NCI-H2081 treated with DMSO at 0.1 percent for 48 hours (cell line): ENCODE results near the gene ITGA2.

Source experiments
- DNase-seq: peaks from one replicate; lab custom pipeline; 2025; lab: John Stamatoyannopoulos, UW

ITGA2 gene

DNA sequence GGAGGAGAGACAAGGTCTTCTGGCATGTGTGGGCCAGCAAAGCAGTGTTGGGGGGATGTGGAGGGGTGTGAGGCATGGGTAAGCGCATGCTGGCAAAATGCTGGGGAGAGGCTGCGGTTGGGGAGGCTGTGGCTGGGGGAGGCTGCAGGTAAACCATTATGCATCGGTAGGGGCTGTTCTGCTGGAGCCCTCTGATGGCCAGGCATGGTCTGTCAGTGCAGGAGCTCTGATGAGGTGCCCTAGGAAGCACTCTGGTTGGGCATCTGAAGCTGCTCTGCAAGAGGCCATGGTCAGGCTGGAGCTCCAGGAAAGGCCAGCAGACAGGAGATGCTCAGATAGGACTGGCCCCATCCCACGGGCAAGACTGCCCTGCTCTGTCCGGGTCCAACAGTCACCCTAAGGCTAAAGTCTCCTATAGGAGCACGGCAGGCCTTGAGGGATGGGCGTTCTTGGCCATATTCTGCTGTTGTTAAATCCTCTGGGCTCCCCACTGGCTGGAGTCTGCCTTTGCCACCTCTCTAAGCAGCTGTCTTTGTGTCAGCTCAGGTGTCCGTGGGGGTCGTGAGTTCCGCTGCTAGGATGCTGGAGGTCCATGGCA, 28.7 kb downstream of the ITGA2 start:
- DNase-seq = no peak

DNA sequence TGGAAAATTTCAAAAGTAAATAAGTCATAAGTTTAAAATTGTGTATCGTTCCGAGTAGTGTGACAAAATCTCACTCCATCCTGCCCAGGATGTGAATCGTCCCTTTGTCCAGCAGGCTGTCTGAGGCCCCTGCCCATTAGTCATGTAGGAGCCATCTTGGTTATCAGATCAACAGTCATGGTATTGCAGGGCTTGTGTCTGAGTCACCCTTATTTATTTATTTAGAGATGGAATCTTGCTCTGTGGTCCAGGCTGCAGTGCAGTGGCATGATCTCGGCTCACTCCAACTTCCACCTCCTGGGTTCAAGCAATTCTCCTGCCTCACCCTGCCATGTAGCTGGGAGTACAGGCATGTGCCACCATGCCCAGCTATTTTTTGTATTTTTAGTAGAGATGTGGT, 30.2 kb downstream of the ITGA2 start:
- no peak for DNase-seq

DNA sequence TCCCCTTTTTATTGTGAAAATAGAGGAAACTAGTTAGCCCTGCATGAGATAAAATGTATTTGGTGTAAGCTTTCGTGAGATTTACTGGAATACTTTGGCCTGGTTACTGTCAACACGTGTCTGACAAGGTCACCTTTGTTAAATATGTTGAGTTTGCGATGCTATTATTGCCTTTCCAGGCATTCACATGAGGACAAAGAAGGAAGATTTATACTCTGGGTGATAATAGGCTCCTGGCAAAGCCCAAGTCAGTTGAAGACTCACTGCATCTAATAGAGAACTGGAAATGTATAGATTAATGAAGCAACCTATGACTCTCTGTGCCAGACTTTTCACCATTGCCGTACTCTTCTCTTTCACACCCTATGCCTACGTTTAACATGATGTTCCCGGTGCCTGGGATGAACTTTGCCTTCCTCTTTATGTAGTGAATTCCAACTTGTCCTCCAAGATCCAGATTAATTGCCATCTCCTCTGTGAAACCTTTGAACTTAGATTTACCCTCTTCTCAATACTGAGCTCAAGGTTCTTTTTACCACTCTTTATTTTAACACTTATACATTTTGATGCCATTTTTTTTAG, 33.9 kb downstream of the ITGA2 start:
- DNase-seq = no peak

DNA sequence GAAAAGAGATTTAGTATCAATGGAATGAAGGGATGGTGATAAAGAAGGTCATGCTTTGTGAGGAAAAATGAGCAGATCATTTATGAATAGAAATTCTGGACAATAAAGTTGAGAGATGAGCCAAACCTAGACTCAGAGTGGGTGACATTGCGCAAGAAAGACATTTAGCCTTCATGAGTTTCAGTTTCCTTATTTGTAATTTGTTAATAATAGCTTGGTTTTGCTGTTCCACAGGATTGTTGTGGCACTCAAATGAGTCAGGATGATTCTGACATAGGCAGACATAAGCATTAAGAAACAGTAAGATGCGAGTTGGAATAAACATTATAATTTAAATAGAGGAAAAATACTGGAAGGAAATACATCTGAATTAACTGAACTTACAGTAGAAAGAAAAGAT, 34.8 kb downstream of the ITGA2 start:
- no peak for DNase-seq

DNA sequence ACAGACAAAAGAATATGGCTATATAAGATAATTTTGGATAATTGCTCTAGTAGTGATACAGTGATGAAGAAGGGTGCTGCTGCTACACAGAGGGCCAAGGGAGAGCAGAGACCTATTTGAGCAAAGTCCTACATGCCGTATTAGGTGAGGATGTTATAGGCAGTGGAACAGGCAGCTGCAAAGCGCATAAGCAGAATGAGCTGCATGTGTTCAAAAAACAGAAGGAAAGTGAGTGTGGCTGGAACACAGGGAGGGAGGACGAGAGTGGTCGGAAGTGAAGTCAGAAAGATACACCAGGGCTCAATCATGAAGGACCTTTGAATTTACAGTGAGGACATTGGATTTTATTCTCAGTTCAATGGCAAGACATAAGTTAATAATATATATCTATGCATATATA, 35.4 kb downstream of the ITGA2 start:
- no peak for DNase-seq

DNA sequence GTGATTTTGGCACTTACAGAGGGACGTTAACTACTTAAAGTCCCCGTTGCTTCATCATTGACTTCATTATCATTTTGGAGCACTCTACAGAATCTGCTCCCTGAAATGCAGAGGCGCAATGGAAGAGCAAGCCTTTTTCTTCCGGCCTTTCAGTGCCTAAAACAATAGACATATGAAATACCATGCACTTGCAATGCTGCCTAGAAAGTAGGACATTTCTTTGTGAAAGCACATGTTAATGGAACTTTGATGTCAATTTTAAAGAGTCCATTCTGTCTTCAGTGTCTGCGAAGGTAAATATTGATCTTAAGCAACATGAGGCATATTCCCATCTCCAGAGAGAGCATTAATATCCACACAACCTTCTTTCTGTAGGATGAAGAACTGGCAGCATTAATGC, 36.3 kb downstream of the ITGA2 start:
- DNase-seq = no peak

DNA sequence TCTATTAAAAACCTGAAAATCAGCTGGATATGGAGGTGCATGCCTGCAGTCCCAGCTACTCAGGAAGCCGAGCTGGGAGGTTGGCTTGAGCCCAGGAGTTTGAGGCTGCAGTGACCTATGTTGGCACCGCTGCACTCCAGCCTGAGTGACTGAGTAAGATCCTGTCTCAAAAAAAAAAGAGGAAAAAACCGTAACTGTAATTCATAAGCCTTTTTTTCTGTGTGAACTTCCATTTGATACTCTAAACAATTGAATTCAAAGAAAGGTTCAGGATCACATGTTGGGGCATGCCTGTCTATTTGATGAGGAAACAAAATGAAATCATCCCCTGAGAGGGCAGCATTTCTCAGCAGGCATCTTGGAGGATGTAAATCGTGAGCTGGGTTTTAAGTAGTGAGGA, 38.8 kb downstream of the ITGA2 start:
- DNase-seq = no peak

DNA sequence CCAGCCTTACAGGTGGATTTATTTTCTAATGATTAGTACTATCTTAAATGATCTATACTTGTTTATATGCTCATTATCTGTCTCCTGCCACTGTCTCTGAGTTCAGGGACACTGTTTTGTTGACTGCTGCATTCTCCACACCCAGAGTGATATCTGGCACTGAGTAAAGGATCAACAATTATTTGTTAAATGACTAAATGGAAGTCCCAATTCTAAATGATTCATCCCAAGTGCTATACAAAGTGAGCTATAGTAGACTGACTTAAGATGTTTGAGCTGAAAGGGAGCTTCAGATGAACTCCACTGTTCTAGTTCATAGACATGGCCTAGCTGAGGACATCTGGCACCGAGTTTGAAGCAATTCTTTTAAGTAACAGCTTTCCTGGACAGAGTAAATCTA, 40.5 kb downstream of the ITGA2 start:
- DNase-seq = no peak

DNA sequence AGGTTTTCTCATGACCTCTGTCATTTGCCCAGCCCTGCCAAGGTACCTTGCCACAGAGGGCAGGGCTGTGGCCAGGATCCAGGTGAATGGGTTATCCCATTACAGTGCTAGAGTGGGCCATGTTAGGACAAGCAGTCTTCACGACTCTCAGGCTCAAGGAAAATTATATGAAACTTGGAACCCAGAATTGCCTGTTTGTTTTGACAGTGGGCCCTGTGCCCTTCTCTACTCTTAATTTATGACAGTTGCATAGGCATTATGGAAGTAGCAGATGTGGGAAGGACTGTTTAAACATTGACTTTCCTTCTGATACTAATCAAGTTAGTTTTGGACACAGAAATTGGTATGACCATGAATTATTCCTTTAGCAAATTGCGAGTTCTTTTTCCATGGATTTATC, 41.7 kb downstream of the ITGA2 start:
- DNase-seq = no peak

DNA sequence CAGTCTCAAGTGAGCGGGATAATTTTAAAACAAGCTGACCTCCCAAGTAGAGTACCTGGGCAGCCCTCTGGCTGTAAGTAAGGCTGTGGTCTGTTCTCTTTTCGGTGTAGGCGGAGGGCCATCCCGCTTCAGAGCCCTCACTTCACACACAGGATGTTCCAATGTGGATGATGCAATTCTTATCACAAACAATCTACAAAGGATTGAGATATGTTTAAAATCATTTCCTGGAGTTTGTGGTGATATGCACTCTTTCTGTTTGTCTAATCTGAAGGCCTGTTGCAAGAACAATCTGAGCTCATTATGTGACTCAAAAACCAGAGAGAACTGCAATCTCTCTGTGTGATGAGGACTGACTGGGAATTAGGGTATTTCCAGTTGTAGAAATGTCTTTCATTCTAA, 42.5 kb downstream of the ITGA2 start:
- DNase-seq = no peak

DNA sequence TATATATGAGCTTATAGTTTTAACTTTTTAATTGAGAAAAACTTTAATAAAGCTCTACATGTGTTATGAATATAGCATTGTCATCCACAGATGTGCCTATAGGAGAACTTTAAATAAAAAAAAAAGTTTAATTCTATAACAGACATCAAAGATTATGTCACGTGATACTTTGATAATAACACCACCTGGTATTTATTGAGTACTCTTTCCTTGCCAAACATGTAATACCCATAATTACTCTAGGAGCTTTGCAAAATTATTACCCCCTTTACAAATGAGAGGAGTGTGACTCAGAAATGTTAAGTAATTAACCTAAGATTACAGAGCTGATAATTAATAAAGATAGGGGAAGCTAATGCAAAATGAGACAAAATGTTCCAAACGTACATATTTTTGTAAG, 43.0 kb downstream of the ITGA2 start:
- no peak for DNase-seq

DNA sequence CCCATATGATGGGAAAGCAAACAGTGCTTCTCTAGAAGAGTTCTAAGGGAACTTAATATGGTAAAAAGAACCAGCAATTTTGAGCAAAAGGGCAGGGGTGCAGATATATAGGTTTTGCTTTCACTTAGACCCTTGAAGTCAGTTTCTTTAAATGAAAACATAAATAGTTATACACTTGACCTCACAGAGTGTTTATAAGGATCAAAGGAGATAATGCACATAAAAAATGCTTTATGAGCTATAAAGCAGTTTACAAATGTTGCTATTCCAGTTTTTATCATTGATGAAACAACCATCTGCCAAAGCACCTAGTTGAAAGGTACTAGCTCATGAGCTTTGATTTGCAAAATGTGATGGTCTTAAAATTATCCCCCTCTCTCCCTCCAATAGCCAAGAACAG, 45.7 kb downstream of the ITGA2 start:
- DNase-seq = no peak

DNA sequence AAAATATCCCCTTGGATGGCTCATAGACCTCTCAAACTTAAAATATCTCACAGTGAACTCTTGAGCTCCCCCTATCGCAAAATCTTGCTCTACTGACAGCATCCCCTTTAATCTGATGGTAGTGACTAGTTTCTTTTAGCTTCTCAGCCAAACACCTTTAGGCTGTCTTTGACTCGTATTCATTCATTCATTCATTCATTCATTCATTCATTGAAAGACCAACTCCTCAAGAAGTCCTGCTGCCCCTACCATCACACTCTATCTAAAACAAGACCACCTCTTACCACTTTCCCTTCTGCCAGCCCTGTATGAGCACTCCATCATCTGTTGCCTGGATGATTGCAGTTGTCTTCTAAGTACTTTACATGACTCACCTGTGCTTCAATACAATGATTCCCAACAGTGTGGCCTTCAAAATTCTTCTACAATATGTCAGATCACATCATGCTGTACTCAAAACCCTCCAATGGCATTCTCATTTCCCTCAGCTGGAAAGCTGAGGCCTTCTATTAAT, 46.8 kb downstream of the ITGA2 start:
- DNase-seq = no peak

DNA sequence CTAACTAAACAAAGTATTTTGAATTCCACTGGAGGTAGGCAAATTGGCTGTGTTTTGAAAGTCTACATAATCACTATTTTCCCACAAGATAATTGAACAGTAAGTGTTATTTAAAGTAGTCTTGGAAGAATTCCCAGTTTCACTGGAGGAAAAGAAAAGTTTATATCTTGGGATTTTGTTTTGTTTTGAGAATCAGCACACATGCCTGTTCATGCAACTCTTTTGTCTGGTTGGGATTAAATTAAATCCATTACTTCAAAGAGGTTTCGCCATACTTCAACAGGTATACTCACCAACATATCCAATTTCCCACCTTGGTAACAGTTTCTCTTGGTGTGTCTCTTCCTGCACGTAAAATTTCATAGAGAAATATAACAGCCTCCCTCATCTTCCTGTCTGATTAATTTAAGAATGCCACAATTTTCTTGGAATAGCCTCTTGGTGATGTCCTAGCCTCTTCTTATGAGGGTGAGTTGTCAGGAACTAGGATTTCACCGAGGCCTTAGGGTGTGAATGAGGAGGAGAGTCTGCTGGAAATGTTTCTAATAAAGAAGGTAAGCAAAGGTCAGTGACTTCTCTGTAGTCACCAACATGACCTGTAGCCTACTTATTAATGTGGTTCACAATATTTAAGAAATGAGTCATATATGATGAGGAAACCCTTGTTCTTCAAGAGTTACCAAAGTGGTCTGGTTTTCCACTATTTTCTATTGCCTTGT, 48.1 kb downstream of the ITGA2 start:
- DNase-seq = no peak

DNA sequence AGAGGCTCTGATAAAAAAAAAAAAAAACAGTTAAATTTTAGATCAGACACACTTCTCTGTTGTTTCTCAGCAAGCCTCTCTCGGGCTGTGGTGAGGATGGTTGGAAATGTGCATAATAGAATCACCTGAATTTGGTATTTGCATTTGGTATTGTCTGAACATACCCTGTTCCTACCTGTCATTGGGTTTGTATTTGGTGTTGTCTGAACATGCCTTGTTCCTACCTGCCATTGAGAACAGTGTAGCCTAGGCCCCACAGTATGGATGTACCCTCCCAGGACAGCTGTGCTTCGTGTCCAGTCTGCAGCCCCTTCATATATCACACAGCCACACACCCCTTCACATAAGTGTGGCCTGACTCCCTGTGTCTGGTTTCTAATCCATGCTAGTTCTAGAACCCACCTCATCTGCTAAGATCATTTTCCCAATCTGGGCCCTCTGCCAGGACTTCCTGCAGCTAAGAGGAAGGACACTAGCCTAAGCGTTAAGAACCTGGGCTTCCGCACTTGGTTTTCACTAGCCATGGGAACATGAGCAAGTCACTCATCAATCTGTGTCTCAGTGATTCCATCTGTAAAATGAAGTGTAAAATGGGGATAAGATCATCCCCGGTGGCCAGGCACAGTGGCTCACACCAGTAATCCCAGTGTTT, 49.2 kb downstream of the ITGA2 start:
- DNase-seq = no peak

DNA sequence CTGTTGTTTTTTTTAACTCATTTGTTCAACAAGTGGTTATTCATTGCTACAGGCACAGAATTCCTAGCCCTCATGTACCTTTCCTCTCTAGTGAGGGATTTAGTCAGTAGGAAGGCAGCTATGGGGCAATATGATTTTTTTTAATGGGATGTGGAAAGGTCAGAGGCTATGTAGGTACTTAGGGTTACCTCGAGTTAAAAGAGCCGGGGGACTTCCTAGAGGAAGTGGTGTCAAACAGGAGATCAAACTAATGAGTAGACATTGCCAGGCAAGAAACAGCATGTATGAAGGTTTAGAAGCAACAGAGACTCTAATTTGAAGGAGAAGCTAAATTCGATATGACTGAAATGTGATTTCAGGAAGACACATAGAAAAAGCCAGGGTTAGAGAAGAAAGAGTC, 50.7 kb downstream of the ITGA2 start:
- DNase-seq = no peak

DNA sequence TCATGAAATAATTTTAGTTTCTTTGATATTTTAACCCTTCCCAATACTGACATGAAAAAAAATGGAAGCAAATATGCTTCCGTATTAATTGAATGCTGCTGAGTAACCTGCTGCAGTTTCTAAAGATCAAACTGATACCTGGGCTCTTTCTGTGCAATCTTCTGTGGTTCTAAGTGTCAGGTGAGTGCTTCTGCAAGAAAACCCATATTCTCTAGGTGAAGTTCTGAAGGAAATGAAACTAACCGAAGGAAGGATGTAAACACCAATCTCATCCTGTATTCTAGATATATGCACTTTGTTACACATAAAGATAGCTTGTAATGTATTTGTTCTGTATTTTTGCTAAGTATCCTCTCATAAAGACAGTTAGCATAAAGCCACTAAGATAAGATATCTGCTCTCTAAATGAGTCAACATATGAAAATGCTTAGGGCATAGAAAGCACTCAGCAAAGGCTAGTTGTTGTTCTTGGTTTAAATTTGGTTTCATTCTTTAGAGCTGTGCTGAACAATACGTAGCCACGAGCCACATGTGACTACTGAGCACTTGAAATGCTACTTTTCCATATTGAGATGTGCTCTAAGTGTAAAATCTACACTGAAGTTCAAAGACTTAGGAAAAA, 52.0 kb downstream of the ITGA2 start:
- no peak for DNase-seq

DNA sequence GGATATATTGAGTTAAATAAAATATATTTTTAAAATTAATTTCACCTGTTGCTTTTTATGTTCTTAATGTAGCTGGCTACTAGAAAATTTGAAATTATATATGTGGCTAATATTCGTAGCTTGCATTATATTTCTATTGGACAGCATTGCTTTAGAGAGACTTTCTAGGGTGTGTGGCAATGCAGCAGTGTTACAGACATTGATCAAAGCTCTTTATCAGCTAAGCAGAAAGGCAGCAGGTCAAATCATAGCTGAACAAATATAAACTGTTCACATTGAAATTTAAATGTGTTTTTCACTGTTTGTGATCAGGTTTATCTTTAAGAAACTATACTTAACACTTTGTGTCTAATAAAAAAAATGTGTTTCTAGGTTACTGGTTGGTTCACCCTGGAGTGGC, 52.6 kb downstream of the ITGA2 start:
- no peak for DNase-seq

DNA sequence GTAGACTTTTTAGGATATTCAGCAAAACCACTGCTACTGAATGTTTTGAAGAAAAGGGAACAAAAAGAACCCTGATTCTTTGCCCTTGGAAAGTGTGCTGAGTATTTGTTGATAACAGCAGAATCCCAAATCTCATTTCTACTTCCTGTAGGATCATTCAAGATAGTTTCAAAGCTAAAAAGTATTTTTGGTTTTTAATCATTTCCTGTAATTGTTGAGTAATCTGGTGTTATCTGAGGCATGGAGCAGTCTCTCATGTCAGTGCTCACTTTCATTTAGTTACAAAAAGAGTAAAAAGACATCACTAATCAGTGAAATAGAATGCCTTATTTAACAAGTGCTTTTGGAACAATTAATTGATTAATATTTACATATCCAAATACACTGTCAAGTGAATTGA, 56.1 kb downstream of the ITGA2 start:
- DNase-seq = no peak

DNA sequence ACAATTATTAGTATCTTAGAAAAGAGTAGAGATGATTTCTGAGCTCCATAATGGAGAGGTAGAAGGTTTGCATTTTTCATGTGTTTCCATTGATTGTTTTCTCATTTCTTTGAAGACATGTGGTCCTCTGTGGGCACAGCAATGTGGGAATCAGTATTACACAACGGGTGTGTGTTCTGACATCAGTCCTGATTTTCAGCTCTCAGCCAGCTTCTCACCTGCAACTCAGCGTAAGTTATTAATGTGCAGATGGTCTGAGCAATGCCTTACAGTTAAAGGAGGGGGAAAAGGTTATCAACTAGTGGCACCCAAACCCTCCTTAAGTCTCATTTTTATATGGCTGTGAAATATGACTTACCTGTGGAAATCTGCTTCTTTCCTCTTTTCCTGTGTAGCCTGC, 59.1 kb downstream of the ITGA2 start:
- DNase-seq = no peak

DNA sequence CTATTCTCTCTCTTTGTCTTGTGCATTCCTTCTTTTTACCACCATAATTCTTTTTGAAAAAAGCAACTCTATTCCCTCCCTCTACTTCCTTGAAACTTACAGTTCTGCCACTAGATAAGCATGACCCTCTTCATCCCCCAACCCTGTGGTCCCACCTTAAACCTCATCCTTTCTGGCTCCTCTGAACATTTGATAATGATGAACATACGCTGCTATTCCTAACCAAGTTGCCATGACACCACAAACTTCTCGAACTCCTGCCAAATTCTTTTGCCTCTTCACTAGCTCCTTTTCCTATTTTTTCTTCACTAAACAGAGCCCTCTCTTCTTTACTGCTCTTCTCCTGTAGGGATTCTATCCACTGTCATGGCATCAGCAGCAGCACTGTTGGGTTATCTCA, 63.3 kb downstream of the ITGA2 start:
- DNase-seq = no peak

DNA sequence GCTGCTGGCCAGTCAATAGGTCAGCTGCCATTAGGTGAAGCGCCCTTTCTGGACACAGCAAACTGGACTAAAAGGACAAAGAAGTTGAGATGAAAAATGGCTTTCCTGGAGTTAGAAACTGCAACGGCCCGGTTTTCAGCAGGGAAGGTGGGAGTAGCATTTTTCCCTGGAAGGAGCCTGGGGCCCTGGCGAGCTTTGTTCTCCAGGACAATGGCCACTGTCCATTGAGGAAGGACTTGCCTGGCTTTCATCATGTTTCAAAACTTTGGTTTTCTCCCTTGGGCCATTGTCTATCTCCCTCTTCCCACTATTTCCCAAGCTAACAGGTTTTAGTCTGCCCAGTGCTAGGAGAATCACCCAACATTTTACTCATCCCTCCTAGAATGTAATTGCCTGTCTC, 64.2 kb downstream of the ITGA2 start:
- DNase-seq = no peak

DNA sequence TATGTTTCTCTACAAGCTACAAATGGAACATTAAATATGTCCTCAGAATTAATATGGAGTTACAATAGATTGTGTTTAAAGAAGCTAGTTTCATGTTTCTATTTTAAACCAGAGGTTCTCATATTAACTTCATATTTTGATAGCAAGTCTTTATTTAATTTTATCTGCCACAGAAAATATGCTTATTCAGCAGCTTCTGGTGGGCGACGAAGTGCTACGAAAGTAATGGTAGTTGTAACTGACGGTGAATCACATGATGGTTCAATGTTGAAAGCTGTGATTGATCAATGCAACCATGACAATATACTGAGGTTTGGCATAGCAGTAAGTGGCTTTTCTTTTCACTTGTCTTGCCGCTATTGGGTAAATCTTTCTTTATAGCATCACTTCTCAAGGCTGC, 66.2 kb downstream of the ITGA2 start:
- no peak for DNase-seq
